GM18526 (cell line): Measurements from ENCODE around the gene TXNDC8.

Source experiments
- POLR2A ChIP-seq: IDR thresholded peaks from 3 replicates; pipeline ENCODE4 v1.6.1; 2011; ENCODE audit not compliant: insufficient read length; ENCODE audit errors: extremely low read depth

Gene TXNDC8

DNA sequence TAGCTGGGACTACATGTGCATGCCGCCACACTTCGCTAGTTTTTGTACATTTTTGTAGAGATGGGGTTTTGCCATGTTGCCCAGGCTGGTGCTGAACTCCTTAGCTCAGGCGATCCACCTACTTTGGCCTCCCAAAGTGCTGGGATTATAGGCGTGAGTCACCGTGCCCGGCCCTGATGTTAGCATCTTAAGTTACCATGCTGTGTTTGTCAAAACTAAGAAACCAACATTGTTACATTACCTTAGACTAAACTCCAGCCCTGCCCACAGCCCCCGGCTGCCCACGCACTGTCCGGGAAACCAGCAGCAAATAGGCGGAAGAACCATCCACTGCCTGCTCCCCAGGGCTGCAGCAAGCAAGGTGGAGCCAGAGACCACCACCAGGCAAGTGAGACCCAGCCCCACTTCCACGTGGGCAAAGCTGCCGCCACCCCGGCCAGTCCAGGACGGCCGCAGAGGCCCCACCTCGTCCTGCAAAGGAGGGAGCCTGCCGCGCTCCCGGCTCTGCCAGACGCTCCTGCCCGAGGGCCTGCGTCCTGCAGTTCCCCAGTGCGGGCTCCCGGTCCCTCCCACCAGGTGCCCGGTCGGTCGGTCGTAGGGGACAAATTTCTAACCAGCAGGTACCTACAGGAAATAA, 45.6 kb downstream of the TXNDC8 start:
- TF ChIP-seq POLR2A, result no peak

DNA sequence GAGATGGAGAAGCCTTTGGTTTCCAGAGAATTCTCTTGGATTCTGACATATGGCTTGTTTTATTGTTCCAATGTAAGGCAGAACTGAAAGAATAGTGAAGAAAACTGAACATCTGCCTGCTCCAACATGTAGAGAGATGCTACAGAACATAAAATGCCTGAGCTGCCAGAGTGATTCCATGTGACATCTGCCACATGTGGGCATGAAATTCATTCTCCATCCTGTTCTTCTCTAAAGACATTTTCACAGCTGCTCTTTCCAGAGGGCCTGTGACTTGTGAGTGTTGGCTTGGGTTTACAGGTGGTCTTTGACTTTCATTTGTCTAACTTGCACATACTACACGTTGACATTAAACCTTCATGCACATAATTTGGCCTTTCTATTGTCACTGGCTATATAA, 47.7 kb downstream of the TXNDC8 start:
- TF ChIP-seq POLR2A, result no peak

DNA sequence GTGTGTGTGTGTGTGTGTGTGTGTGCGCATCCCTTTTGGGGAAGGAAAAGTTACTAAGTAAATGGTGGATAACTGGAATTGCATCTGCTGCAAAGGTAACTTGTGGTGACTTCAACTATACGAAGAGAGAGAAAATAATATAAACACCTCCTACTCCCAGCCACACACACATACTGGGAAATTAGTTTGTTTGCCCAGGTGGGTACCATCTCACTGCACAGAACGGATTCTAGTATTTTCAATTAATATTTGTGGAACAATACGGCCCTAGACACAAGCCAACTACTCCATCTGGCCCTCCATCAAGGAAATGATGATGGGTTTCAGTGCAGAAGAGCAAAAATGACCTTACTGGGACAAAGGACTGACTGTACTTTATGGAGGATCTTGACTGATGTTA, 49.2 kb downstream of the TXNDC8 start:
- TF ChIP-seq POLR2A, result no peak

DNA sequence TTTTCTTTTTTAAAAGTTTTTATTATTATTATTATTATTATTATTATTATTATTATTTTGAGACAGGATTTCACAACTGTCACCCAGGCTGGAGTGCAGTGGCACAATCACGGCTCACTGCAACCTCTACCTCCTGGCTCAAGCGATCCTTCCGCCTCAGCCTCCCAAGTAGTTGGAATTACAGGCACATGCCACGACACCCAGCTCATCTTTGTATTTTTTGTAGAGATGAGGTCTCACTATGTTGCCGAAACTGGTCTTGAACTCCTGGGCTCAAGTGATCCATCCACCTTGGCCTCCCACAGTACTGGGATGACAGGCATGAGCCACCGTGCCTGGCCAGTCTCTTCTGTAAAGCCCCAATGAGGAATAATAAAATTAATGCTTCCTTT, 50.4 kb downstream of the TXNDC8 start:
- no peak for TF ChIP-seq POLR2A

DNA sequence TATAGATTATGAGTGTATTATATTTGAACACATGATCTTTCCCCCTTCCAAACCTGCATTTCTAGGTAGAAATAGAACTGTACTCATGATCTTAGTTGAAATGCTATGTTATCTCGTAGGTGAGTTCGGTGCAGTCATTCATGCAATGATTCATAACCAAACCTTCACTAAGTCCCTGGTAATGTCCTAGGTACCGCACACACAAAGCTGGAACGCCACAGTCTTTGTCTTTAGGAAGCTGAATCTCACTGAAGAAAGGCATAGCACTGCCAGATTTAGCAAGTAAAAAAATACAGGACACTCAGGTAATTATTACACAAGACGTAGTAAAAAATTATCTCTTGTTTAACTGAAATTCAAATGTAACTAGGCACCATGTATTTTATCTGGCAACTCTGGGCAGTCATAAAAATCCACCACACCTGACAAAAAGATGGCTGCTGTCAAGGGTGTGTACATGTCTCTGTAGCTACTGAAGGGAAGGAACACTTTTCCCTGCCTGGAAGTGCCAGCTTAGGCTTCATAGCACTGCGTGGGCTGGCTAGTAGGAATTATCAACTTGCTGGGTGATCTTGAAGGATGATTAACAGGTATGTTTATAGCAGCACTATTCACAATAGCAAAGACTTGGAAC, 53.3 kb downstream of the TXNDC8 start:
- no peak for TF ChIP-seq POLR2A

DNA sequence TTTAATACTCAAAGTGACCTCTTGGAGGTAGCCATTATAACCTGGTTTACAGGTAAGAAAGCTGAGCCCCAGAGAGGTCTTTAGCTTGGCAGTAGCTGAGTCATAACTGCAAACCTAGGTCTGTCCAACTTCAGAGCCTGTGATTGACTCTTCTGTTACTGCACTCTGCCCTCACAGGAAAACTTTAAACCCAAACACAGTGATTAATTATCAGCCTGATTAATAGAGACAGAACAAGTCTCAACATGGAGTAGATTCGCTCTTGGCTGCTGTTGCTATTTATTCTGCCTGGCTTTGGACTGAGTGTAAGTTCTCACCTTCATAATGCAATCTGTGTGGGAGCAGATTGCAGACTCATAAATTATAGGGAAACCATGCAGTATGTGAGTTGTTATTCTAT, 53.9 kb downstream of the TXNDC8 start:
- no peak for TF ChIP-seq POLR2A

DNA sequence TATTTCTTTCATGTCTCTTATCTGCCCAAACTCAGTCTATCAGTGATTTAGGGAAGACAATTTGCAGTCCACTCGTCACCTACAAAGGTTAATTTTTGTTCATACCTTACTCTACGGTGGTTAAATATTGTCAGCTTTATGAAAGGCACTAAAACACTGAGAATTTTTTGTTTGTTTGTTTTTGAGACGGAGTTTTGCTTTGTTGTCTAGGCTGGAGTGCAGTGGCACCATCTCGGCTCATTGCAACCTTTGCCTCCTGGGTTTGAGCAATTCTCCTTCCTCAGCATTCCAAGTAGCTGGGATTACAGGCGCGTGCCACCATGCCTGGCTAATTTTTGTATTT, 55.0 kb downstream of the TXNDC8 start:
- no peak for TF ChIP-seq POLR2A

DNA sequence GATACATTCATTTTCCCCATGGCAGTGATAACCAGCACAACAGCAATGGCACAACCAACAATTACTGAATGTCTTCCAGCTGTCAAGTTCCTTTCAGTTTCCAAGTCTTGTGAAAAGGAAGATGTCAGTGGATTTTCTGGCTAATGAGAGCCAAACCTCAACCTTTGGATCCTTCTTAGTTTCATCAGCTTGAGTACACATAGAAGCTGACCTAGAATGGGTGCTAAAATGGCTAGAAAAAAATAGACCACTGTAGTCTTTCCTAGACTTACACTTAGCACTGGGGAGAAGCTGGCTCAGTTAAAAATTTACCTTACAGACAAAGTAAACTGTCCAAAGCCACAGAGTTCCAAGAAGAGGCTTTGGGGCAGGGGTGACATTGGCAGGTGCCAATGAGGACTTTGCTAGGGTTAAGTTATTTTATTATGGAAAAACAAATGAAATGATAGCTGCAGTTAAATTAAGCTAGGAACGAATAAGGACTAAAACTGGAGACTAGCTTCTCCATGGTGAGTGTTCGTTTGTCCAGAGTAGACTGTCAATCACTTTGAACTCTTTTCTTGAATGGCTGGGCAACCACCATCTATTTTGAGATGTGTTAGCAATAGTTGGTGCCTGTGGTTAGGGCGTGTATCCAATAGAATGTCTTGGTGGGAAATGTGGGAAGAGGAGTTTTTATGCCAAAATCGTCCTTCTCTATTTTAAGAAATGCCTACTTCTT, 55.5 kb downstream of the TXNDC8 start:
- no peak for TF ChIP-seq POLR2A

DNA sequence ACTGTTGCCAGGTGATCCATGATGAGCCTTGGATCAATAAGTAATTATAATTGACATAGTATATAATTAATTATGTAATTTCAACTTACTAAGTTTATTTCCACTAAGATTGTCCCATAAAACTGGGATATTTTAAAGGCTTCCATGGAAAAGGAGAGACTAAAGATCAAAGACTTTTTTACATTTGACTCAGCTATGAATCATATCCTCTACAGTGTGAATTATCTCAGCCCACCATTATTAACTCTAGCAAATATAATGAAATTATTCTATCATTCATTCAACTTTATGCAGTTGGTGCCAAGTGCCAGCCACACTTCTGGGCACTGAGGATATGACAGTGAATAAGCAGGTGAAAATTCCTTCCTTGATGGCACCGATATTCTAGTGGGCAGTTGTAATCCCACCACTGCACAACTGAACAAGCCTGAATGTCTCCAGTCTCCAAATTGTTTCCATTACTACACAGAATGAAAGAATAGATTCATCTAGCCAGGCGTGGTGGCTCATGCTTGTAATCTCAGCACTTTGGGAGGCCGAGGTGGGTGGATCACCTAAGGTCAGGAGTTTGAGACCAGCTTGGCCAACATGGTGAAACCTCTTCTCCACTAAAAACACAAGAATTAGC, 59.5 kb downstream of the TXNDC8 start:
- no peak for TF ChIP-seq POLR2A

DNA sequence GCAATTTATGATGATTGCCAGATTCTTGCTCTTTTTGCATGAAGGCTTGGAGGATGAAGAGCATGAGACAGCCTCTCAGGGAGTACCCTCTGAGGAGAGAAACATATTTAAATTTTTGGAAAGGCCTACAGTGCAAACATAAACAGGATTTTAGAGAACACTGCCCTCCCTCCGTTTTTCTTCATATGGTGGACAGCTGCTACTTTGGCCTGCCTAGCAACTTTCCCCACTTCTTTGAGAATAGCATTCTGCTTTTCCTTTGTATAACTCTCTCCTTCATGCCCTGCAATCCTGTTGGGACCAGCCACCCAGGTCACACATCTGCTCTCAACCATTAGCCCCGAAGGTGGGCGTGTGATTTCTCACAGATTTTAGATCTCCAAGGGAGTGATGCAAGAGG, 60.9 kb downstream of the TXNDC8 start:
- TF ChIP-seq POLR2A, result no peak

DNA sequence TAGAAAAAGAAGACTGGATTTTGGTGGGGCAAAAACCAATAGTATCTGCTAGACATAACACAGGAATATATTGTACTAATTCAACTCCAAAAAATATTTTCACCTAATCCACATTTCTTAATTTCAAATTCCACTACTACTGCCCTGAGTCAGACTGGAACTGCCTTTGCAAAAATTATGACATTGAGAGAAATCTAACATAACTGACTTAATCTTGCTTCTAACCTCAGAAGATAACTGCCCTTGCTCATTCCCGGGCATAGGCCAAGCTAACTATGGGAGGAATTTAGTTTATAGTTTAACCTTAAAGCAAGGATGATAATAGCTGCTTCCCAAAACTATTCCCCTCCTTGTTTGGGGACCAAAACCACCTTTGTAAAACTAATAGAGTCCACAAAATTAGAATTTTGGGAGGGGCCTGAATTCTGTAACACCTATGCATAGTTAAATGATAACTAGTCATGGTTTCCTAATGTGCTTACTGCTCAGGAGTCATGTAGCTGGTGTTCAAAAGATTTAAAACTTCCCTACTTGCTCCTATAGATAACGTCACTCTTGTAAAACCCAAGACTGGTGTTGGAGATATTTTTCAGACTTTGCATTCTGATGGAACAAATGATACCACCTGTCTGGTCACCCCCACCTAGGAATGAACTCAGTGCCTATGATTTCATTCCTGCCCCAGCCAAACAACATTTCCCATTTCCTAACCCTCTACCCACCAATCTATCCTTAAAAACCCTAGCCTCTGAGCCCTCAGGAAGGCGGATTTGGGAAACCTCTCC, 67.3 kb downstream of the TXNDC8 start:
- no peak for TF ChIP-seq POLR2A

DNA sequence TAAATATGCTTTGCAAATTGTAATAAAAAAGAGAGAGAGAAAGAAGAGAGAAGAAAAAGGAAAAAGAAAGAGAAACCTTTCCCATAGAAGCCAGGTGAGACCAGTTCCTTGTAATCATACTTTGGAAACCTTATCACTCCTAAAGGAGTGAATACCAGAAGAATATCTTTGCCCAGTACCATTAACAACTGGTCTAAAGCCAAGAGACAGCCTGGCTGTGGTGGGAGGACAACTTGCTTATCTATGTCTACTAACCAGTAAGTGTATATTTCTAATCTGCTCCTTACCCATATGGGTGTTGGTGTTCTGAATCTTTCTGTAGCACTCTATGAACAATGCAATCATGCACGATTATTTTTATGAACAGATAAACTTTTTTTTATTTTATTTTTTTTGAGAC, 70.9 kb downstream of the TXNDC8 start:
- no peak for TF ChIP-seq POLR2A

DNA sequence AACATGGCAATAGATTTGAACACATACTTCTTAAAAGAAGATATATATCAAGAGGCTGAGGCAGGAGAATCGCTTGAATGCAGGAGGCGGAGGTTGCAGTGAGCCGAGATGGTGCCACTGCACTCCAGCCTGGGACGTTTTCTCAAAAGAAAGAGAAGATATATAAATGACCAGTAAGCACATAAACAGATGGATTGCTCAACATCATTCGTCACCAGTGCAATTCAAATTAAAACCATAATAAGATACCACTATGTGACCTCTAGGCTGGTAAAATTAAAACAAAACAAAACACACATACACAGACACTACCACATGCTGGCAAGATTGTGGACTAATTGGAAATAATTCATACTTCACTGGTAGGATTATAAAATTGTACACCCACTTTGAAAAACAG, 76.0 kb downstream of the TXNDC8 start:
- TF ChIP-seq POLR2A, result no peak

DNA sequence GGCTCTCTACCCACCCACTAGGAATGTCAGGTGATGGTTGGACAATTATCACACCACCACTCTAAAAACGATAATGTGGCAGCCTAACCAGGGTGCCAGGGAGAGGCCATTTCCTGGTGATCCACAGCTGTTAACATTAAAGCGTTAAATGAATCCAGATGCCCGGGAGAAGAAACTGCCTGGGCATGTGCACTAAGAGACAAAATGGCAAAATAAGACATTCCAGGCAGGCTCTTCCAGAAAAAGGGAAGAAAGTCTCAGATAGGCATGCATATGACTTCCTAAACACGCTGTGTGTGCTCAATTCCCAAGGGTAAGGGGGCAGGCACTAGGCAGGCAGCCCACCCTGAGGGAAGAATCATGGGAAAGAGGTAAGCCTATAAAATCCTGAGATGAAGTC, 76.8 kb downstream of the TXNDC8 start:
- no peak for TF ChIP-seq POLR2A

DNA sequence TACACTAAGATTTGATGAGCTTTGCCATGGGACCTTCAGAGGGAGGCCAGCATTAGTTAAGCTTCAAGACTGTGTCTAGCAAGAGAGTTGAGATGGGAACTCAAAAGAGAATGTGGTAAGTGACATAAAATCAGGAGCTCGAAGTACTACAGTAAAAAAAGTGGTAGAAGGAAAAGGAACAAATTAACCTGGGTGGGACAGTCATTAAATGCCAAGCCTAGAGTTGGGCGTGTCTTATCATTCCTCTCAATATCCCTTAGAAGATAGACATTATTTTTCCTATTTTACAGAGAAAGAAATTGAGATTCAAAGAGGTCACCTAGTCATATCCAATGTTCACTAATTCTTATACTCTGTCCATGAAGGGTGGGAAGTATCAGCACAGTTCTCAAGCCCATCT, 78.1 kb downstream of the TXNDC8 start:
- no peak for TF ChIP-seq POLR2A

DNA sequence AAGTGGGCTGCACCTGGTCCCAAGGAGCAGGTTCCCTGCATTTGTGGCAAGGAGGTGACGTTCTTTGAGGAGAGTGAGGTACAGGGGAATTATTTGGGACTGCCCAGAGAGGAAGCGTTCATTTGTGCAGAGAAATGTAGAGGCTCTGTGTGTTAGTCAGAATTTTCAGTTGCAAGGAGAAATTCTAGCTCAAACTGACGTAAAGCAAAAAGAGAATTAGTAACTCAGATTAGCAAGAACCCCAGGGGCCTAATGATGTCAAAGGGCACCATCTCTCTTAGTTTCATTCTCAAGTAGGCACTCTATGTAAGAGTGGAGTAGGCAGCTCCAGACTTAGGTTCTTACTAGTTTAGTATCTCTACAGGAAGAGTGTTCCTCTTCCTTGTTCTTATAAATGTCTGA, 79.0 kb downstream of the TXNDC8 start:
- TF ChIP-seq POLR2A, result no peak

DNA sequence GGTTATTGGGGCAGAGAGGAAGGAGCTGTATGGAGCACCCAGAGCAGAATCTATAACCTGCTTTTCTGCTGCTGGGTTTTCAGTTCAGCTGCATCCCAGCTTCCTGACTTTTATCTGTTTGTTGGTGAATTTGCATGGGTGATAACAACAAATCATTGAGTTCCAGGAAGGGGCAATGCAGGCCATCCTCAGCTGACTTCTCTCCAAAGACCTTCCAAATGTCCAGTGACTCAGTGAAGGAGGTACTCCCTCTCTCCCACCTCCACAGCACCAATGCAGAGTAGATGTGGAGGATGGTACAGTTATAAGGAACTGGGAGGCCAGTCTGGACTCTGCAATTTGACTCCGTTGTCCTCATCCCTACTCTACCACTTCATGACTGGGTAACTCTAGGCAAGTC, 79.7 kb downstream of the TXNDC8 start:
- TF ChIP-seq POLR2A, result no peak
